Activated T-helper 2 cell treated with anti-CD3 and anti-CD28 coated beads, Interferon-gamma antibody, Interleukin-2, Interleukin-4, amounts not matched to agents 10 μg/mL and 5 μg/mL and 100 μg/mL, durations not matched to agents 14 hours and 24 hours and 36 hours (primary cell): Measurements from ENCODE around the gene ZNF385A. TPM values are rescaled to one million over a fixed set of nuclear protein-coding genes. Genes with fewer than 3 reads are reported as not detected.
A peak's percentile ranks its signal among the peaks of the same experiment; 100 is the strongest.

Source experiments
- DNase-seq: peaks from one replicate; pipeline ENCODE4 v3.0.0; 2021; ENCODE audit warnings: low spot score
- H3K27ac Mint-ChIP-seq: one replicate; pipeline ENCODE4 v1.8.0; 2021; ENCODE audit warnings: mixed read lengths
- H3K27me3 Mint-ChIP-seq: one replicate; pipeline ENCODE4 v1.8.0; 2021; ENCODE audit warnings: low read depth, mixed read lengths
- H3K36me3 Mint-ChIP-seq: one replicate; pipeline ENCODE4 v1.8.0; 2021; ENCODE audit warnings: low read depth, mixed read lengths
- H3K4me1 Mint-ChIP-seq: one replicate; pipeline ENCODE4 v1.8.0; 2021; ENCODE audit warnings: low read depth, mixed read lengths
- H3K4me3 Mint-ChIP-seq: one replicate; pipeline ENCODE4 v1.8.0; 2021; ENCODE audit warnings: low read depth, mild to moderate bottlenecking, moderate library complexity, mixed read lengths
- H3K9me3 Mint-ChIP-seq: one replicate; pipeline ENCODE4 v1.8.0; 2021; ENCODE audit warnings: mixed read lengths
- intact Hi-C: fragments of 100-400 bp; cut with micrococcal nuclease; formaldehyde crosslinking; loops from one replicate; pipeline ENCODE4 v1.15.1; 2023
- total RNA-seq: library from RNA; stranded (reverse); gene quantifications from 2 replicates; pipeline ENCODE4 v1.2.3, GENCODE V29; 2022

Gene ZNF385A
- total RNA-seq, 1 donor from 2014 or later = 0.78 TPM

- Mint-ChIP-seq H3K27ac (peak overlapping the region; percentile 85), H3K36me3 (peaks cover 29% of the 10 kb centered on the region), H3K4me3 (peak overlapping the region; percentile 83), H3K4me1 (peaks cover 52% of the 10 kb centered on the region), H3K27me3 (no peaks in the 10 kb centered on the region), H3K9me3 (no peaks in the 10 kb centered on the region)
- intact Hi-C loops = loop anchor here (1.0 to 5.0 kb wide), 3 partner anchors 12 to 86 kb away; partner anchors contain the start of gene NCKAP1L
- peak; percentile 51 for DNase-seq
These were observed 27.1 kb upstream of the ZNF385A start for GRCh38 chr12:54411391-54412241.

GRCh38 chr12:54409267-54409666, 24.7 kb upstream of the ZNF385A start:
- Mint-ChIP-seq H3K9me3 (no peaks in the 10 kb centered on the region), H3K4me3 (no peak overlapping the region), H3K27ac (no peak overlapping the region), H3K4me1 (peaks cover 43% of the 10 kb centered on the region), H3K36me3 (peaks cover 41% of the 10 kb centered on the region), H3K27me3 (no peaks in the 10 kb centered on the region)
- DNase-seq = no peak
- intact Hi-C loops = no loop called here

GRCh38 chr12:54407183-54407905, 22.8 kb upstream of the ZNF385A start:
- Mint-ChIP-seq H3K27ac (no peak overlapping the region), H3K4me3 (no peak overlapping the region), H3K9me3 (no peaks in the 10 kb centered on the region), H3K4me1 (peaks cover 26% of the 10 kb centered on the region), H3K27me3 (no peaks in the 10 kb centered on the region), H3K36me3 (peaks cover 55% of the 10 kb centered on the region)
- no peak for DNase-seq
- intact Hi-C loops = no loop called here

GRCh38 chr12:54405573-54405972, 21.0 kb upstream of the ZNF385A start:
- no peaks in the 10 kb centered on the region for H3K27me3 Mint-ChIP-seq
- intact Hi-C loops = no loop called here
- no peaks in the 10 kb centered on the region for H3K9me3 Mint-ChIP-seq
- H3K36me3 Mint-ChIP-seq = peaks cover 64% of the 10 kb centered on the region
- H3K4me1 Mint-ChIP-seq = peaks cover 13% of the 10 kb centered on the region
- no peak overlapping the region for H3K27ac Mint-ChIP-seq
- no peak overlapping the region for H3K4me3 Mint-ChIP-seq
- no peak for DNase-seq

- H3K4me3 Mint-ChIP-seq = no peak overlapping the region
These were observed 20.6 kb upstream of the ZNF385A start for GRCh38 chr12:54405106-54405505.

GRCh38 chr12:54404061-54405004, 19.8 kb upstream of the ZNF385A start:
- no peaks in the 10 kb centered on the region for H3K9me3 Mint-ChIP-seq
- DNase-seq = peak; percentile 45
- no peak overlapping the region for H3K27ac Mint-ChIP-seq
- peaks cover 73% of the 10 kb centered on the region for H3K36me3 Mint-ChIP-seq
- no peaks in the 10 kb centered on the region for H3K27me3 Mint-ChIP-seq
- H3K4me1 Mint-ChIP-seq = peaks cover 13% of the 10 kb centered on the region
- H3K4me3 Mint-ChIP-seq = no peak overlapping the region
- intact Hi-C loops = no loop called here

More at GRCh38 chr12:54405106-54405505, 20.6 kb upstream of the ZNF385A start:
- Mint-ChIP-seq H3K36me3 (peaks cover 67% of the 10 kb centered on the region), H3K9me3 (no peaks in the 10 kb centered on the region), H3K4me1 (peaks cover 13% of the 10 kb centered on the region), H3K27ac (no peak overlapping the region), H3K27me3 (no peaks in the 10 kb centered on the region)
- intact Hi-C loops = no loop called here
- no peak for DNase-seq

- no peak for DNase-seq
- Mint-ChIP-seq H3K4me3 (no peak overlapping the region), H3K9me3 (no peaks in the 10 kb centered on the region), H3K27ac (no peak overlapping the region), H3K27me3 (no peaks in the 10 kb centered on the region), H3K36me3 (peaks cover 71% of the 10 kb centered on the region), H3K4me1 (peaks cover 4% of the 10 kb centered on the region)
- intact Hi-C loops = no loop called here
These were observed 16.6 kb upstream of the ZNF385A start for GRCh38 chr12:54401119-54401518.

- no peaks in the 10 kb centered on the region for H3K27me3 Mint-ChIP-seq
- H3K4me3 Mint-ChIP-seq = no peak overlapping the region
- no peaks in the 10 kb centered on the region for H3K9me3 Mint-ChIP-seq
- intact Hi-C loops = loop anchor here (1.0 kb wide), 2 partner anchors 12 to 40 kb away; no protein-coding TSS in a partner anchor
- H3K36me3 Mint-ChIP-seq = peaks cover 80% of the 10 kb centered on the region
- H3K4me1 Mint-ChIP-seq = peaks cover 2% of the 10 kb centered on the region
- DNase-seq = peak; percentile 80
- no peak overlapping the region for H3K27ac Mint-ChIP-seq
These were observed 14.7 kb upstream of the ZNF385A start for GRCh38 chr12:54398995-54399793.

- no peak for DNase-seq
- Mint-ChIP-seq H3K9me3 (no peaks in the 10 kb centered on the region), H3K36me3 (peaks cover 73% of the 10 kb centered on the region), H3K27ac (no peak overlapping the region), H3K4me3 (no peak overlapping the region), H3K4me1 (peaks cover 6% of the 10 kb centered on the region), H3K27me3 (no peaks in the 10 kb centered on the region)
- intact Hi-C loops = no loop called here
These were observed 13.7 kb upstream of the ZNF385A start for GRCh38 chr12:54398218-54398617.

- peaks cover 71% of the 10 kb centered on the region for H3K36me3 Mint-ChIP-seq
- DNase-seq = no peak
- H3K27me3 Mint-ChIP-seq = no peaks in the 10 kb centered on the region
- no peaks in the 10 kb centered on the region for H3K9me3 Mint-ChIP-seq
- H3K27ac Mint-ChIP-seq = no peak overlapping the region
- intact Hi-C loops = no loop called here
- no peak overlapping the region for H3K4me3 Mint-ChIP-seq
- peaks cover 8% of the 10 kb centered on the region for H3K4me1 Mint-ChIP-seq
These were observed 12.6 kb upstream of the ZNF385A start for GRCh38 chr12:54397157-54397556.

GRCh38 chr12:54395545-54395944, 11.0 kb upstream of the ZNF385A start:
- Mint-ChIP-seq H3K9me3 (no peaks in the 10 kb centered on the region), H3K27me3 (no peaks in the 10 kb centered on the region), H3K27ac (no peak overlapping the region), H3K36me3 (peaks cover 63% of the 10 kb centered on the region), H3K4me3 (no peak overlapping the region), H3K4me1 (peaks cover 13% of the 10 kb centered on the region)
- no peak for DNase-seq
- intact Hi-C loops = no loop called here

- intact Hi-C loops = no loop called here
- H3K4me1 Mint-ChIP-seq = peaks cover 13% of the 10 kb centered on the region
- no peaks in the 10 kb centered on the region for H3K27me3 Mint-ChIP-seq
- no peak for DNase-seq
- no peak overlapping the region for H3K27ac Mint-ChIP-seq
- H3K9me3 Mint-ChIP-seq = no peaks in the 10 kb centered on the region
- no peak overlapping the region for H3K4me3 Mint-ChIP-seq
- peaks cover 58% of the 10 kb centered on the region for H3K36me3 Mint-ChIP-seq
These were observed 10.5 kb upstream of the ZNF385A start for GRCh38 chr12:54394986-54395385.
